Adrenal gland (tissue), 5 donors: ENCODE measurements around the gene FCRL2.
"Not testable (repeated sequence)": the region's sequence is repeated elsewhere in the genome, so short reads cannot be mapped to it uniquely, and the experiment has no call there.

ENCODE experiments used
- CTCF ChIP-seq, 6 experiments: fragments of 450-650 bp in 4 of 6; fragments of 200-600 bp in 2 of 6; sonication (generic) in 1 of 6; IDR thresholded peaks; 1 replicate in 5 of 6; 2 replicates in 1 of 6; pipeline versions ENCODE4 v1.5.1 to v1.8.0; 2016 to 2021; ENCODE audit warnings: antibody characterized with exemption in 6 of 6, mild to moderate bottlenecking in 2 of 6, moderate library complexity in 1 of 6
- POLR2A ChIP-seq, 2 donors: fragments of 450-650 bp; IDR thresholded peaks; one replicate each; pipeline ENCODE4 v1.6.1; 2017; ENCODE audit warnings: antibody characterized with exemption in 2 of 2, mild to moderate bottlenecking in 2 of 2, moderate library complexity in 1 of 2
- donor health status: DM: no; HTN: no; CAD: no.

- TF ChIP-seq CTCF, POLR2A (IDR thresholded peaks at IDR 0.05): not testable (repeated sequence)
Measured at GRCh38 chr1:157735991-157736390, 40.9 kb downstream of the FCRL2 start.
